ENCODE results near the gene METRN.
A peak's percentile ranks its signal among the peaks of the same experiment; 100 is the strongest.
"Not testable (repeated sequence)": the region's sequence is repeated elsewhere in the genome, so short reads cannot be mapped to it uniquely, and the experiment has no call there.

The METRN gene

DNA sequence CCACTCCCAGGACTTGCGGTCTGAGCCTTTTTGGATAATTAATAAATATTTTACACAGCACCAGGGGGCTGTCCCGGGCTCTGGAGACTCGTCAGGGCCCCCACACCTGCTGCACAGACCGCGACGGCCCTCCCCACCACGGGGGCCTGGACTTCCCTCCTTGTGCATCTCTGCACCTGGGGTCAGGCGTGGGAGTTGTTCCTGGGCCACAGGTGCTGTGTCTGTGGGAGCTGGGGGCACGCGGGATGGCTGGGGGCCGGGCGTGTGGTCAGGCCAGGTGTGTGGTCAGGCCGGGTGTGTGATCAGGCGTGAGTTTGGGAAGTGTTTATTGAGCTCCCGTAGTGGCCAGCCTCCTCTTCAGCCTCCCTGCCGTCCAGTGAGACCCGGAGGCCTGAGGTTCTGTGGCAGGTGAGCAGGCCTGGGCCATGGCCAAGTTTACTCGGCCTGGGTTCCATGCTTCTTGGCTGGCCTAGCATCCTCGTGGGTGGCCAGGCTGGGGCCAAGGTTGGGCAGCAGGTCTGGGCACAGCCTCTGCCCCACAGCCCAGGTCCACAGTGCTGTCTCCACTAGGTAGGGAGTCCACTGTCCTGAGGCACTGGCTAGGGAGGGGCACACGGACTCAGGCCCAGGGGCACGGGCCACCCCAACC is 36.6 kb upstream of the METRN start:
- no peak for DNase-seq

DNA sequence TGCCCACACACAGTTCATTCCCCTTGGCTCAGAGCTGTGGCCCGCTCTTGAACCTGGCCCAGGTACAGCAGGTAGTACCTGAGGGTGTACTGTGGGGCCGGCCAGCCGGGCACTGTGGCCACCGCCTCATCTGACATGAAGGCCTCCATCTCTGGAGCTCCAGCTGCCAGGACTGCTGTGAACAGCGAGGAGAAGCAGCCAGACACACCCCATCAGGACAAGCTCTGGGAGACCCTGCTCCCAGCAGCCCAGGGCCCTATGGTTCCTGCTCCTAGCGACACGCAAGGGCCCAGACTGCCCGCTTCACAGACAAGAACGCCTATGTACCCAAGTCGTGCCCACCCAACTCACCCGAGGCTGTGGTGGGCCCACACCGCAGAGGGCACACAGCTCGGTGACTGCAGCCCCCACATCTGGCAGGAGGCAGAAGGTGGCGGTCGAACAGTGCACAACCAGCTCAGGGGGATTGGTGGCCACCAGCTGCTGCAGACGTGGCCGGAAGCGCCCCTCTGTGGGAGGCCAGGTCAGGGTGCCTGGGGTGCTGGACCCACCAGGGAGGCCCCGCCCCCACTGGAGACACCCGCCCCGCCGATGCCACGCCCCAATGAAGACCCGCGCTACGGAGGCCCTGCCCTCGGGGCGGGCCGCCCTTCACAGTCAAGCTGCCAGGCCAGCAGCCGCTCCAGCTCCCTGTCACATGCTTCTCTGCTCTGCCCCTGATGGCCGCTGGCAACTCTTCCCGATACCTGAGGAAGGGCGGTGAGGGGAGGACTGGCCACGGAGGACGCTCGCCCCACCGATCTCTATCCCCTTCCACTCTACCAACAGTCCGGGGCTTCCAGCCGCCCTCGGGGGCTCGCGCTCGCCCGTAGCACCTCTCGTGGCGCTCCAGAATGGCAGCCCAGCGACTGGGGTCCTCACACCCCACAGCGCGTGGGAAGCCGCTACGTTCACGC is 35.8 kb upstream of the METRN start:
- no peak for DNase-seq

DNA sequence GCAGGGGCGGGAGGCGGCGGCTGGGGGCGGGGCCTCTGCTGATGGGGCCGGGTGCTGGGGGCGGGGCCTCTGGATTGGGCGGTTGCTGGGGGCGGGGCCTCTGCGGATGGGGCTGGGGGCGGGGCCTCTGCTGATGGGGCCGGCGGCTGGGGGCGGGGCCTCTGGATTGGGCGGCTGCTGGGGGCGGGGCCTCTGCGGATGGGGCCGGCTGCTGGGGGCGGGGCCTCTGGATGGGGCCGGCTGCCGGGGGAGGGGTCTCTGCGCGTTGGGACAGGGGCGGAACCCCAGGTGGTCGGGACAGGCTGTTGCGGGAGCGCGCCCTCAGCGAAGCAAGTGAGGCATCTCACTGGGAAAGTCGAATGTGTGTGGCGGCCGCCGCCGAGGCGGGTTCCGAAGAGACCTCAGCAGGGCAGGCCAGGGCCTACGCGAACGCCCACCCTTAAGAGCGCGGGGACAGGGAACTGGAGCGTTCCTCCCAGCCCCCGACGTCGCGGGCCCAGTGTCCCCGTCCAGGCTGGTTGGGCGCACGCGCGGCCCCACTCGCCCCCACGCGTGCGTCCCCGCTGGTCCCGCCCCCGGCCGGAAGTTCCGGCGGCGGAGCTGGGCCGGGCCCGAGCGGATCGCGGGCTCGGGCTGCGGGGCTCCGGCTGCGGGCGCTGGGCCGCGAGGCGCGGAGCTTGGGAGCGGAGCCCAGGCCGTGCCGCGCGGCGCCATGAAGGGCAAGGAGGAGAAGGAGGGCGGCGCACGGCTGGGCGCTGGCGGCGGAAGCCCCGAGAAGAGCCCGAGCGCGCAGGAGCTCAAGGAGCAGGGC is 34.9 kb upstream of the METRN start, which contains the start of gene STUB1:
Gene STUB1, plus strand, starts transcription at position 597 of the 811 bp plus-strand sequence. Its CDS starts 116 bp downstream, at position 713.
- DNase-seq, result peak; percentile 82

DNA sequence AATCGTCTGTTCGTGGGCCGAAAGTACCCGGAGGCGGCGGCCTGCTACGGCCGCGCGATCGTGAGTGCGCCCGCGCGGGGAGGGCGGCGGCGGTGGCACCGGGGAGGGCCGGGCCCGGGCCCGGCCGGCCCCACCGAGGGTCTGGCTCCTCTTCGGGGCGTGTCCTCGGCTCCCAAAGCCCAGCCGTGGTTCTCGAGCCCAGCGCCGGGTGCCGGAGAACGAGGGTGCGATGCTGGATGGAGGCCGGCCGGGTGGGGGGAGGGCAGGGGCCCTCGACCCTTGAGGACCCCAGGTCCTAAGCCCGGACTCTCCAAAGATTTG is 34.3 kb upstream of the METRN start:
- DNase-seq, result no peak

DNA sequence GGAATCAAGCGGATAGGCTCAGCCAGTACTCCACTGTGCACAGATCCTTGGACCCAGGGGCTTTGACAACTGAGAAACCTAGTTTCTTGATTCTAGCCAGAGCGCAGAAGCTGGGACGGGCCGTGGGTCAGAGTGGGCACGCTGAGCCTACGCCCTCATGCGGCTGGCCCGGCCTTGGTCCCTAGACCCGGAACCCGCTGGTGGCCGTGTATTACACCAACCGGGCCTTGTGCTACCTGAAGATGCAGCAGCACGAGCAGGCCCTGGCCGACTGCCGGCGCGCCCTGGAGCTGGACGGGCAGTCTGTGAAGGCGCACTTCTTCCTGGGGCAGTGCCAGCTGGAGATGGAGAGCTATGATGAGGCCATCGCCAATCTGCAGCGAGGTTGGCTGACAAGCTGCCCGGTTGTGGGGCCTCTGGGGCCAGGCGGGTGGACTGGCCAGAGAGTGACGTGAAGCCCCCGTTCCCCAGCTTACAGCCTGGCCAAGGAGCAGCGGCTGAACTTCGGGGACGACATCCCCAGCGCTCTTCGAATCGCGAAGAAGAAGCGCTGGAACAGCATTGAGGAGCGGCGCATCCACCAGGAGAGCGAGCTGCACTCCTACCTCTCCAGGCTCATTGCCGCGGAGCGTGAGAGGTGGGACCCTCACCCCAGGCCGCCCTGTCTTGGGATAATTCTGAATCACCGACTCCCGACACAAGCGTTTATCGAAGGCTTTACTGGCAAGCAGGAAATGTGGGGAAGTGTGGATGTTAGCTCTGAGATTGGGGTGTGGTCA is 33.8 kb upstream of the METRN start:
- no peak for DNase-seq

GRCh38 chr16:681746-682427 is 33.0 kb upstream of the METRN start:
- DNase-seq, result no peak

DNA sequence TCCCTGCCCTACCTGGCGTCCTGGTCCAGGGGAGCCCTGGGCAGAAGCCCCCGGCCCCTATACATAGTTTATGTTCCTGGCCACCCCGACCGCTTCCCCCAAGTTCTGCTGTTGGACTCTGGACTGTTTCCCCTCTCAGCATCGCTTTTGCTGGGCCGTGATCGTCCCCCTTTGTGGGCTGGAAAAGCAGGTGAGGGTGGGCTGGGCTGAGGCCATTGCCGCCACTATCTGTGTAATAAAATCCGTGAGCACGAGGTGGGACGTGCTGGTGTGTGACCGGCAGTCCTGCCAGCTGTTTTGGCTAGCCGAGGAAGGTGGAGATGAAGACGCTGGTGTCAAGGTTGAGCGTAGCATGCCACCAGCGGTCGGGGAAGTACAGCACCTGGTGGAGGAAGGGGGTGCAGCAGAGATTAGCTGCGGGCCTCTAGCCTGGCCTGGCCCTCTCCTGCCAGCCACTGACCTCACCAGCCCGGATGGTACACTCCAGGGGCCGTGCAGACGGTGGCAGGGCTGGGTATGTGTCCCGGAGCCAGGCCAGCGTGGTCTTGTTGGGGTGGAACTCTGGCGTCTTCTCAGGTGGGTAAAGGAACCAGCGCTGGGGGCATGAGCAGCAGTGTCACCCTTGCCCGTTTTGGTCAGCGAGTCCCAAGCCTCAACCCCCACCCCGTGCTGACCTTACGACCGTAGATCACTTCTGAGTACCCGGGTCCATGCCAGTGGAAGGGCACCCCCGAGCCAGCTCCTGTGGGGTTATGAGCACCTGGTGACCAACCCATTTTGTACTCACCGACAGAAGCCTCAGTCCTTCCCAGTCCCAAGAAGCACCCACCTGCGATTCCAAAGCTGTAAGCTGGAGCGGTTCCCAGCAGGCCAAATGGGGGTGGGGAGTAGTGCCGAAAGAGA is 32.2 kb upstream of the METRN start:
- DNase-seq, result no peak

DNA sequence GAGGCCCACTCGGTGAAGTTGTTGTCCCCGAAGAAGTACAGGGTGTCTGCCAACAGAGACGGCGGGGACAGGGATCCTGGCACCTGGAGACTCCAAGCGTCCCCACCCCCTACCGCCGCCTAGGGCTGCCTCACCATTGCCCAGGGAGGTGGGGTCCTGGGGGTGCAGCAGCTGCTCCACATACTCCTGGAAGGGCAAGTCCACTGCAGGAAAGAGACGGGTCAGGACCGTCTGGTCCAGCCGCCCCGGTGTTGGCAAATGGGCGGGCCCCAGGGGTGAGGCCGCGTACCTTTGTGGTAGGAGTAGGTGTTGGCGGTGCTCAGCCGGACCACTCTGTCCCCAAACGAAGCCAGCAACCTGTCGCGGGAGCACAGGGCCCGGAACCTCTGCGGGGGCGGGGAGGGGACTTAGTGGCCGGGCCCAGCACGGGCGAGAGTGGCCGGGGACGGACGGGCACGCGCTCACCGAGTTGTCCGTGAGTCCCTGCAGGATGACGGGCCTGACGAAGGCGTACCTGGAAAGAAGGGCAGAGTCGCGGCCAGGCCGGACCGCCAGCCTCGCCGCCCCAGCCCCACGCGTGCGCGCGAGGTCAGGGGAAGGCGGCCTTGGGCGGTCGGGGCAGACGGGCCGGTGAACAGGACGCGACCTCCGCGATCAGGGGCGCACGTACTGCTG is 31.4 kb upstream of the METRN start:
- no peak for DNase-seq

DNA sequence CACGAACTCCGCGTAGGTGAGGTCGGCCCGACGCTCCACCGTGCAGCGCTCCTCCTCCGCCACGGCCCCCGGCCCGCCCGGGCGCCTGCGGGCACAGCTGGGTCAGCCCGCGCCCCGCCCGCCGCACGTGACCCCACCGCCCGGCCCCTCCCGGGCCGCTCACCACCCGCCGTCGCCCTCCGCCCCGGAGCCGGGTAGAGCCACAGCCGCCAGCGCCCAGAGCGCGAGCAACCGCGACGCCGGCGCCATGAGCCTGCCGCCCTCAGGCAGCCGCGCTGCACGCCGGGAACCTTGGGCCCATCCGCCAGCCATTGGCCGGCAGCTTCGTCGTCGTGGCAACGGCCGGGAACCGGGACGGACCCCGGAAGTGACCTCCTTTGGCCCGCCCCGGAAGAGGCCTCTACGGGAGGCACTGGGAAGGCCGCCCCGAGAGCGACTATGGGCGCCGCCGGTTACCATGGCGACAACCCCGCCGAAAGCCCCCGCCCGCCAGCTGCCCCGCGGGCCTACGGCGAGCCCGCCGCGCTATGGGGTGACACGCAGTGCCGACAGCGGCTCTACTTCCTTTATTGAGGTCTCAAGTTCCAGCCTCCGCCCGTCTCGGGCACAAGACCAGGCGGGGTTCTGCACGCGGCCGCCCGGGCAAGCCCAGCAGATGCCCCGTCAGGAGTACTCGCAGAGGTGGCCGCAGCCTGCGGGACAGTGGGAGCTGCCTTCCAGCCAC is 30.7 kb upstream of the METRN start, which contains the start of gene JMJD8:
Gene JMJD8, minus strand, starts transcription at position 264 of the 724 bp plus-strand sequence. Its CDS starts 15 bp downstream, at position 249.
- peak; percentile 94 for DNase-seq

GRCh38 chr16:684961-685696 is 29.8 kb upstream of the METRN start:
- DNase-seq, result no peak

- DNase-seq, result no peak
These were observed 29.0 kb upstream of the METRN start for GRCh38 chr16:685967-686366.

DNA sequence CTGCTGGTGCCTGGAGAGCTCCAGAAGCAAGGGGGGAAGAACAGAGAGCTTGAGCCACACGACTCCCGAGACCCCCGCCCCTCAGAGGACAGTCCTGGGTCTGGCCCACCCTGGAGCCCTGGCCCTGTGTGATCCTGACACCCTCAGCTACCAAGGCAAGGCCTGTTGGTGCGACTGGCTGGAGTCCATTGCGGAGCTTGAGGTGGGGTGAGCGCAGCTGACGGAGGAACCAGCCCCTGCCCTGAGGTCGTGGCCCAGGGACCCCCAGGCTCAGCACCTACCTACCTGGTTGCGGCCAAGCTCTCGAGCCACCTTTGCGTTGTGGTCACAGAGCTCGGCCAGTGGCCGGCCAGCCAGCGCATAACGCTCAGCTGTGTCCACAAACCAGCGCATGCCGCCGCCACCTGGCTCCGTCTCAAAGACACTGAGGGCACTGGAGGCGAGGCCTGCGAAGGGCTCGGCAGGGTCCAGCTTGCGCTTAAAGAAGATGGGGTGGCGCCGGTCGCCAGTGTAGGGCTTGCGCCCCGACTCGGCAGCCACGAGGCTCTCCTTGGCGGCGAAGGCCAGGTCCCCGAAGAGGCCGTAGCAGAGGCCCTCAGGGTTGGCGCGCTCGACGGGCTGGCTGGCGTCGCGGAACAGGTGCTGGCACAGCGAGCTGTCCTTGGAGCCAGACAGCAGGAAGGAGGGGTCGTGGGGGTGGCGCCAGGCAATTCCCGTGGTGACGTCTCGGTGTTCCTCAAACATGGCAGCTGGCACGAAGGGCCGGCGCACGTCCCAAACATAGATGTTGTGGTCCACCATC is 28.3 kb upstream of the METRN start:
- no peak for DNase-seq

DNA sequence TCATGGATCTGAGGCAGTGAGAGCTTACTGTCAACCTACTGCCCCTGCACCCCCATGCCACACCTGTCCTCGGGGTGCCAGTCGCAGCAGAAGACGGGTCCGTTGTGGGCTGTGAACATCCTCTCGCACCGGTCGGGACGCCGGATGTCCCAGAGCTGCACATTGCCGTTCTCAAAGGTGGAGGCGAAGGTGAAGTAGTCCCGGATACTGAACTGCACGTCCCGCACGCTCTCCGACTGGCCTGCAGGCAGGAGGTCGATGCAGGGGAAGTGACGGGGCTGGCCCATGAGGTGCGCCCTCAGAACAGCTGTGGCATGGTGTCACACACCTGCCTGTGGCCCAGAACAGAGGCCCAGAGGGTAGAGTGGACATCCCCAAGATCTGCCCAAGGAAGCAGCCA is 27.4 kb upstream of the METRN start:
- DNase-seq, result no peak

GRCh38 chr16:689175-689897 is 25.6 kb upstream of the METRN start:
- DNase-seq, result no peak

DNA sequence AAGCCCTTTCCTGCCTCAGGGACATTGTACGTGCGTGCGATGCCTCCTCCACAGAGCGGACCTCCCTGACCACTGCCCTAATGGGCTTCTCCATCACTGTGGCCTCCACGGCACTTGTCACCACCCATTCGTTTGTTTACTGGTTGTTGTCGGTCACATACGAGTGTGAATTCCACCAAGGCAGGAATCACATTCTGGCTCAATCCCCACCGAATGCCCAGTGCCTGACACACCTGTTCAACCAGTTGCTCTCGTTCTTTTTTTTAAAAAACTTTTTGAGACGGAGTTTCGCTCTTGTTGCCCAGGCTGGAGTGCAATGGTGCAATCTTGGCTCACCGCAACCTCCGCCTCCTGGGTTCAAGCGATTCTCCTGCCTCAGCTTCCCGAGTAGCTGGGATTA is 23.7 kb upstream of the METRN start:
- not testable (repeated sequence) for DNase-seq

GRCh38 chr16:692356-693108 is 22.4 kb upstream of the METRN start:
- no peak for DNase-seq

All from activated CD4-positive, alpha-beta T cell treated with anti-CD3 and anti-CD28 coated beads for 1 hour (primary cell).